Ramos (cell line): ENCODE data around the gene PBX3.

Experiments used
- in situ Hi-C: fragments of 300-500 bp; cut with MboI; formaldehyde crosslinking; loops from one replicate; pipeline ENCODE4 v1.14.3; 2022; ENCODE audit warnings: low sequenced_read_pairs; ENCODE audit not compliant: unreplicated experiment

Gene PBX3

DNA sequence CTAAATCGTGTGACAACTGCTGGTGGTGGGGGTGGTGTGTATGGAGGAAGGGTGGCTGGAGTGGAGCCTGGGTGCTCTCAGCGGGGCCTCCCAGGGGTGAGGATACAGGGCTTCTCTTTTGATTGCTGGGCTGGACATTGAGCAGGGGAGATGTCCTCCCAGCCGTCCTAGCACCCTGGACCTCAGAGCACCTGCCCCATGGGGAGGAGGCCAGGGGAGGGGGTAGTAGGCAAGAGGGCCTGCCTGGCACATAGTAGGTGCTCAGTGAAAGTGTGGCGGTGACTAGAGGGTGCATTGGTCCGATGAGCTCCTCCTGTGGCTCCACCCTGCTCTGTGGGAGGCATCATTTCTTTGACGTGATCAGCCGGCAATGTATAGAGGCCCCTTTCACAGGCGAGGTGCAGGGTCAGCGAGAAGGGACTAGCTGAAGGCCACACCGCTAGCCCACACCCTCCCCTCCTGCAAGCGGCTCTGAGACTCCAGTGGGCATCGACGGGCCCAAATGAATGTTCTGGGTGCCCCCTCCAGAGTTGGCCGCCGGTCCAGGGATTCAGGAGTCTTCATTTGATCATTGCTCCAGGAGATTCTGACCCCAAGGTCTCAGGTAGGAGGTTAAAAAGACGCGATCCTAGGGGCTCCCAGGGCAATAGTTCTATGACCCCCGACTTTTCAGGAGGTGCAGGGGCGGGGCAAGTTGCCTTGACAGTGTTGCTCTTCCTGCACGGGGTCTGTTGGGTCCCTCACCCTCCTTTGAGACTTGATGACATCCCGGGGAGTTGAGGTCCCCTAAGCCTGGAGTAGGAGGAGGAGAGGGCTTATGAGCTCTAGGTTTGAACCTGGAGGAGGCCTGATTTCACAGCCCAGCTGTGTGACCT lies 255.5 kb downstream of the PBX3 start:
- in situ Hi-C loops: no loop called here

GRCh38 chr9:126009047-126009446 lies 261.9 kb downstream of the PBX3 start:
- in situ Hi-C loops: no loop called here

GRCh38 chr9:126014726-126015125 lies 267.6 kb downstream of the PBX3 start:
- in situ Hi-C loops: no loop called here

- in situ Hi-C loops: no loop called here
These were observed 268.3 kb downstream of the PBX3 start for GRCh38 chr9:126015424-126015823.

DNA sequence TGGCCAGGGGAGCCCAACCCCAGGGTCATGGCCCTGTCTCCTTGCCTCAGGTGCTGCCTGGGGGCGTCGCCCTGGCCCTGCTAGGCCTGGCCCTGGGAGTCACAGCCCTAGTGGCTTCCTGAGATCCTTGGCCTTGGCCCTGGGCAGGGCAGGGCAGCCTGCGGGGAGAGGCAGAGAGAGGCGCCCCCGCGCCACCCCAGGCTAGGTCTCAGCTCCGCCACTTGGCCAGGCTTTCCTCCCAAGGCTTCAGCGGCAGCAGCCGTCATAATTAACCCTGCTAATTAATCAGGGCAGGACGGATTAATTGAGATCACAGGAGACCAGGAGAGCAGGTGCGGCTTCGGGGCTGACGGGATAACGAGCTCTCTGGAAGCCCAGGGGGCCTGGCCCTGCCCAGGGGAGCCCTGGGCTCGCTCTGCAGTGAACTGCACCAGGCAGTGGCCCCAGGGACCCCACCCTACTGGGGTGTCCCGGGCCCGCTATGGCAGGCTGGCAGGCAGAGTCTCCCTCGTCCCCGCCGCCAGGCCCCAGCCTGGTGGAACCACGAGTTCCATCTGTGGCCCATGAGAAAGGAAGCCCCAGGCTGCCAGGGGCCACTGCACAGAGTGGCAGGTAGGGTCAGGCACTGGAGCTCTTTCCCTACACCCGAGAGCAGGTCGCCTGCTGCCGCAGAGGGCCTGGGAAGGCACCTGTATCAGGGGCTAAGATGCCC lies 269.6 kb downstream of the PBX3 start:
- in situ Hi-C loops: no loop called here
